NCI-H2196 (cell line): ENCODE measurements around the gene PLXDC2.

Source experiments
- DNase-seq: peaks from one replicate; lab custom pipeline; 2025; ENCODE audit not compliant: unreplicated experiment; lab: John Stamatoyannopoulos, UW

The PLXDC2 gene

DNA sequence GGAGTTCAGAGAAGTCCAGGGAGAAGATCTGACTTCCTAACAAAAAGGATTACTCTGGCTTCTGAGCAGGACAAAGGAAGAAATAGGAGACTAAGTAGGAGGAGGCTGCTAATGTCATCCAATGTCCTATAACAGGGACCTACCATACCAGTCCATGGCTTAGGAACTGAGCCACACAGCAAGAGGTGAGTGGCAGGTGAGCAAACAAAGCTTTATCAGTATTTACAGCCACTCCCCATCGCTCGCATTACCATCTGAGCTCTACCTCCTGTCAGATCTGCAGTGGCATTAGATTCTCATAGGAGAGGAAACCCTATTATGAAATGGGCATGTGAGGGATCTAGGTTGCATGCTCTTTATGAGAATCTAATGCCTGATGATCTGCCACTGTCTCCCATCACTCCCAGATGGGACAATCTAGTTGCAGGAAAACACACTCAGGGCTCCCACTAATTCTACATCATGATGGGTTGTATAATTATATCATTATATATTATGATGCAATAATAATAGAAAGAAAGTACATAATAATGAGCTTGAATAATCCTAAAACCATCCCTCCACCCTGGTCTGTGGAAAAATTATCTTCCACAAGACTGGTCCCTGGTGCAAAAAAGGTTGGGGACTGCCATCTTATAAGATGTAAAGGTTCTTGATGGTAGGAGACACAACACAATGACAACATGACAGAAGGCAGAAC, 487.4 kb downstream of the PLXDC2 start:
- no peak for DNase-seq

DNA sequence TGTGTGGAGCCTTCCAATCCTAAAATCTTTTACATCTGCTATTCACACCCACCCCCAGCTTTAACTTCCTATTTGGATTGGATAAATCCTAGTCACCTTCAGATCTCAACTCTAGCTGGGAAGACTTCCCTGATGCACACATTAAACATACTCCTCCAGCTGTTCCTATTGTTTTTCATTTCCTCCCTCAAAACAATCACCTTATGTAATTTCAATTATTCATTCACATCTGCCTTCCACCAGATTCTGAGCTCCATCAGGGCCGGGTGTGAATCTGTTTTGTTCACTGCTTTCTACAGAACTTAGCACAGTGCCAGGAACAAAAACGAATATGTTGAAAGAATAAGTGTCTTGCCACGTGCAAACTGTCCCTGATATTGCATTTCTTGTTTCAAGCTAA, 497.4 kb downstream of the PLXDC2 start:
- no peak for DNase-seq

DNA sequence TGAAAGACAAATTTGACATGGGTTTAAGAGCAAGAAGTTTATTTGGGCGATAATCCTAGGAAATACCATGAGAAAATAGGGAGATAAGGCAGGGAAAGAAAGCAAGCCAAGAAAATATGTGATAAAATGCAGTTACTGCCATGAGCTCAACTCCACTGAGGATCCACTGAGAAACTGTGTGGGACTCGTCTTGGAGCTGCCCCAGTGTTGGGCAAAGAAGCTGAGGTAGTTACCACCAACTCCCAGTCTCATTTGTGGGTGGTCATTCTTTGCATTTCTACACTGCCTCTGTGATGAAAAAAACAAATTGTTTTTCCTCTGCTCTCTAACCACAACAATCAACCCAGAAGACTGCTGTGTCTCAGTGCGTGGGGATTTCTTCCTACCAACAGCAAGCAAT, 498.2 kb downstream of the PLXDC2 start:
- no peak for DNase-seq

DNA sequence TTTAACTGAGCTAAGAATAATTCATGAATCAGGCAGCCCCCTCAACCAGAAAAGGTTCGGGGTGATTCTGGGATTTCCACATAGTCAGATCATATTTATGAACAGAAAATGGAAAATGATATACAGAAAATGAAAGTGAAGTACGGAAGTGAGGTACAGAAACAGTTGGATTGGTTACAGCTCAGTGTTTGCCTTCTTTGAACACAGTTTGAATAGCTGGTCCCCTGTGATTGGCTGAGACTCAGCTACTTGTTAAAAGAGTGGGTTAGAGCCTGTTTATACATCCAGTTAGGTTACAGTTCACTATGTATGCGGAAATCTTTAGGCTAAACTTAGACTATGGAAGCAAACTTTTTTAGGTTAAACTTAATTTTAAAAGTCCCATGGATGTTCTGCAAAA, 511.7 kb downstream of the PLXDC2 start:
- no peak for DNase-seq

DNA sequence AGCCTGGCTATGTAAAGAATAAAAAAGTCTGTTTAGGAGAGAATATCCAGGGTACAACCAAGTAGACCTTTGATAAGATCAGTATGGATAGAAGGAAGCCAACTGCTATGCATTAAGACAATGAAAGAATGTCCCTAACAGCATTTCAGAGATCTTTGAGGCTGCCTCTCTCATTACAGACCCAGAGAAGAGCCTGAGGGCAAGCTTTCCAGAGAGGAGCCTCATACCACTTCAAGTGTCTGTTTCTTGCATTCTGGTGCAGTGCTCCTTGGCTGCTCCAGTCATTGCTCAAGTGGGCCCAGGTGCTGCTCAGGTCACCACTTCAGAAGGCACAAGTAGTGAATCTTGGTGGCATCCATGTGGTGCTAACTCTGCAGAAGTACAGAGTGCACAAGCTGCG, 514.0 kb downstream of the PLXDC2 start:
- DNase-seq, result no peak

DNA sequence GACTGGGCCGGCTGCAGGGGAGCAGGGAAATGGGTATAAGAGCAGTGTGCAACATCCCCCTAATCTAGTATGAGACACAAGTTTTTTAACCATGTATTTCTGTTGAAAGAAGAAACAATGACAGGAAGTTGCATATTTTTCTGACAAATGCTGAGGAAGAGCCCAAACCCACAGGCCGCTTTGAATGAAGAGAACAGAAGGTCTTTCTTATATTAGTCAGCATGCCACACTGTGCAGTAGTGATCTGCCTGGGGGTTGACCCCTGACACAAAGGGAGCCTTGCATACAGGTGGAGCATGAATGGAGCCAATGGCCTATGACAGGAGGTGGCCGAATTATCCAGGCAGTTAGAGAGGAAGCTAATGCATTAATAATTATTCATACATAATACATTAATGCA, 518.3 kb downstream of the PLXDC2 start:
- DNase-seq, result no peak
